Endothelial cell of umbilical vein (primary cell): ENCODE data around the gene CCDC74B. TPM values are rescaled to one million over a fixed set of nuclear protein-coding genes. Genes with fewer than 3 reads are reported as not detected.
"Not testable (repeated sequence)": the region's sequence is repeated elsewhere in the genome, so short reads cannot be mapped to it uniquely, and the experiment has no call there.

ENCODE experiments used
- BruUV-seq: library from RNA; stranded (reverse); fragments of 400-500 nt; replicated peaks from 2 replicates; lab custom pipeline; 2021; lab: Mats Ljungman, UMichigan
- CTCF ChIA-PET: fragments of 300-600, 350-600 bp; sonication (Branson Sonifier 250); formaldehyde crosslinking; loops from one replicate; lab custom pipeline; 2021; ENCODE audit warnings: antibody characterized with exemption, inconsistent platforms; lab: Charles Lee
- POLR2A ChIA-PET: fragments of 300-600, 350-600 bp; sonication (Branson Sonifier 250); formaldehyde crosslinking; loops from one replicate; lab custom pipeline; 2021; ENCODE audit warnings: antibody characterized with exemption, inconsistent platforms; lab: Charles Lee
- DNase-seq: peaks from one replicate; pipeline ENCODE4 v3.0.0-alpha.2; 2011; ENCODE audit warnings: low read depth, low spot score
- FAIRE-seq: peaks from 2 replicates; lab custom pipeline; 2011; peaks lifted over from hg19 to GRCh38; lab: Jason Lieb, UNC
- H2AFZ ChIP-seq: 2 replicates; pipeline ENCODE4 v1.6.0; 2012; ENCODE audit warnings: low read depth, low read length, control low read depth, inconsistent platforms
- H3K27ac ChIP-seq: 2 replicates; pipeline ENCODE4 v1.5.1; 2011; ENCODE audit warnings: low read depth, mild to moderate bottlenecking, control low read depth, low read length, moderate library complexity; ENCODE audit not compliant: insufficient read depth
- H3K27me3 ChIP-seq, 2 experiments: 2 replicates each; pipeline versions ENCODE4 v1.6.0 to v1.6.1; 2011; ENCODE audit warnings: low read length in 2 of 2, mixed read lengths in 1 of 2; ENCODE audit not compliant: control insufficient read depth in 2 of 2, insufficient read depth in 2 of 2
- H3K36me3 ChIP-seq, 2 experiments: 2 replicates in 1 of 2; 3 replicates in 1 of 2; pipeline ENCODE4 v1.5.1; 2011; ENCODE audit warnings: low read length in 2 of 2, mild to moderate bottlenecking in 1 of 2, moderate library complexity in 1 of 2; ENCODE audit not compliant: control insufficient read depth in 2 of 2, insufficient read depth in 2 of 2; ENCODE audit errors: extremely low read depth in 1 of 2
- H3K4me1 ChIP-seq: 3 replicates; pipeline ENCODE4 v1.5.1; 2011; ENCODE audit warnings: mild to moderate bottlenecking, low read length; ENCODE audit not compliant: control insufficient read depth, insufficient read depth; ENCODE audit errors: extremely low read depth
- H3K4me2 ChIP-seq: 2 replicates; pipeline ENCODE4 v1.6.1; 2011; ENCODE audit warnings: low read length, control low read depth, mixed read lengths; ENCODE audit not compliant: insufficient read depth
- H3K4me3 ChIP-seq, 3 experiments: fragments of 200-600 bp in 1 of 3; sonication (generic), shearing (Covaris generic) in 1 of 3; replicated peaks in 1 of 3; 2 replicates each; pipeline ENCODE4 v1.5.1; 2011 to 2016; ENCODE audit warnings: control low read depth in 3 of 3, low read length in 3 of 3, mild to moderate bottlenecking in 2 of 3, inconsistent platforms in 1 of 3, low read depth in 1 of 3, moderate library complexity in 1 of 3; ENCODE audit not compliant: insufficient read depth in 1 of 3
- H3K79me2 ChIP-seq: 2 replicates; pipeline ENCODE4 v1.6.0; 2012; ENCODE audit warnings: low read length, inconsistent platforms; ENCODE audit not compliant: control insufficient read depth, insufficient read depth
- H3K9ac ChIP-seq: replicated peaks from 2 replicates; pipeline ENCODE3; 2011; ENCODE audit warnings: low read length, control low read depth; ENCODE audit not compliant: insufficient read depth; ENCODE audit errors: extremely low read depth
- H3K9me1 ChIP-seq: replicated peaks from 3 replicates; pipeline ENCODE4 v1.6.0; 2011; ENCODE audit warnings: mild to moderate bottlenecking, low read length; ENCODE audit not compliant: control insufficient read depth, insufficient read depth; ENCODE audit errors: extremely low read depth
- H3K9me3 ChIP-seq: replicated peaks from 2 replicates; pipeline ENCODE4 v1.5.1; 2012; ENCODE audit warnings: low read length, inconsistent platforms; ENCODE audit not compliant: control insufficient read depth, insufficient read depth
- H4K20me1 ChIP-seq: replicated peaks from 2 replicates; pipeline ENCODE3; 2011; ENCODE audit warnings: mild to moderate bottlenecking, low read length; ENCODE audit not compliant: control insufficient read depth, insufficient read depth; ENCODE audit errors: extremely low read depth
- POLR2A ChIP-seq: IDR thresholded peaks from 2 replicates; pipeline ENCODE4 v1.6.1; 2012; ENCODE audit warnings: low read depth, mild to moderate bottlenecking, control low read depth, low read length
- POLR2AphosphoS5 ChIP-seq: IDR thresholded peaks from 2 replicates; pipeline ENCODE4 v1.6.1; 2012; ENCODE audit warnings: low read depth, mild to moderate bottlenecking, control low read depth, low read length, moderate library complexity; ENCODE audit not compliant: insufficient read depth
- dilution Hi-C: fragments of 300-500 bp; cut with MboI; formaldehyde crosslinking; loops from one replicate; pipeline ENCODE4 v1.15.0; 2019; ENCODE audit warnings: low sequenced_read_pairs; ENCODE audit not compliant: extremely low pct_ligation_motif_present
- intact Hi-C: fragments of 100-400 bp; cut with micrococcal nuclease; formaldehyde crosslinking; loops from one replicate; pipeline ENCODE4 v1.10.0; 2022
- polyA plus RNA-seq, 4 experiments: library from polyadenylated mRNA; depleted of rRNA in 3 of 4; stranded (reverse) in 3 of 4; unstranded in 1 of 4; fragments of >200 nt; gene quantifications; 2 replicates each; pipeline versions ENCODE4 v1.2.1 to v1.2.3, GENCODE V29; 2011 to 2012; ENCODE audit warnings: missing spikeins in 1 of 4
- total RNA-seq: library from RNA; stranded (reverse); gene quantifications from 2 replicates; pipeline ENCODE4 v1.2.3, GENCODE V29; 2021
- TF ChIP-seq, protein P1 (sequence below), 2 donors: IDR thresholded peaks; 1 replicate in 1 of 2; 2 replicates in 1 of 2; pipeline ENCODE4 v1.5.1; 2011; ENCODE audit warnings: low read length in 2 of 2, mild to moderate bottlenecking in 2 of 2, moderate library complexity in 2 of 2, control low read depth in 1 of 2, inconsistent platforms in 1 of 2, low read depth in 1 of 2; ENCODE audit not compliant: insufficient read depth in 1 of 2; ENCODE audit errors: extremely low read depth in 1 of 2

CCDC74B gene
- total and polyA plus RNA-seq, 2 donors (not counting 3 experiments of a cell fraction or from before 2014, with no cell fraction given) = 4.6 to 4.8 TPM

DNA sequence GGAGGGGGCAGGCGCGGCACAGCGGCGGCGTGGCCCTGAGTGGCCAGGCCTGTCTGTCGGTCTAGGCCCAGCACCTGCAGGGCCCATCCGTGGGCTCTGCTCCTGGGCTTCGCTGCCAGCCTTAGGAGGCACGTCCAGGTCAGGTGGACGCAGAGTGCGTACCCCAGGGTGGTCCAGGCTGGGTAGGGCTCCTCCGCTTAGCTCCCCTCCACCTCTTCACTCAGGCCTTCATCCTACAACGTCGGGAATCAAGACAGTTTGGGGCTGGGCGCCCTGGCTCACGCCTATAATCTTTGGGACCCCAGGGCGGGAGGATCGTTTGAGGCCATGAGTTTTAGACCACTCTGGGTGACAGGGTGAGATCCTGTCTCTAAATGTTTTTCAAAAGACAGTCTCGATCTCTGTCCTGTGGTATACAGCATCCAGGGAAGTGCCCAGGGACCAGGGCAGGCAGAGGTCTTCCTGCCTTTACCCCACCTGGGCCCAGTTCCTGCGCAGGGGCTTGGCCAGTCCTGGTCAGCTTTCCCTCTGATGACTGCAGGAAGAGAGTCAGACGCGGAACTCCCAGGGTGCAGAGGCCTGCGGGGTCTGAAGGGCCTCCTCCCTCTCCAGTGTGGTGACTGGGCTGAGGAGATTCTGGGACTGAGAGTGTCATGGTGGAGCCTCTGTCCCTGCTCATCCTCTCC is 38.1 kb upstream of the CCDC74B start:
- Histone ChIP-seq H3K4me1 (peaks cover 11% of the 10 kb centered on the region), H3K9ac (peak overlapping the region; percentile 74), H3K79me2 (peaks cover 64% of the 10 kb centered on the region), H3K27ac (peak overlapping the region; percentile 70), H2AFZ (peak overlapping the region; percentile 83), H3K4me2 (peak overlapping the region; percentile 80), H3K4me3 (peak overlapping the region; percentile 52 to 77 (median 53))
- H3K27me3 ChIP-seq, H3K9me1 ChIP-seq, dilution Hi-C loops, H3K9me3 ChIP-seq, BruUV-seq, H4K20me1 ChIP-seq, H3K36me3 ChIP-seq: not testable (repeated sequence)
- peak; percentile 36 for DNase-seq
- CTCF ChIA-PET = interaction anchor here (0.9 to 1.9 kb wide), 3 partner anchors 10 to 150 kb away, joined by 3 to 7 read pairs (median 4); no protein-coding TSS in a partner anchor
- FAIRE-seq = peak; percentile 89
- TF ChIP-seq POLR2A = peak; percentile 17
- intact Hi-C loops = loop anchor here (5.0 kb wide), 1 partner anchor 246 kb away; no protein-coding TSS in a partner anchor
- POLR2A ChIA-PET = interaction anchor here (1.0 kb wide), 1 partner anchor 159 kb away, joined by 4 read pairs; a partner anchor contains a TSS

DNA sequence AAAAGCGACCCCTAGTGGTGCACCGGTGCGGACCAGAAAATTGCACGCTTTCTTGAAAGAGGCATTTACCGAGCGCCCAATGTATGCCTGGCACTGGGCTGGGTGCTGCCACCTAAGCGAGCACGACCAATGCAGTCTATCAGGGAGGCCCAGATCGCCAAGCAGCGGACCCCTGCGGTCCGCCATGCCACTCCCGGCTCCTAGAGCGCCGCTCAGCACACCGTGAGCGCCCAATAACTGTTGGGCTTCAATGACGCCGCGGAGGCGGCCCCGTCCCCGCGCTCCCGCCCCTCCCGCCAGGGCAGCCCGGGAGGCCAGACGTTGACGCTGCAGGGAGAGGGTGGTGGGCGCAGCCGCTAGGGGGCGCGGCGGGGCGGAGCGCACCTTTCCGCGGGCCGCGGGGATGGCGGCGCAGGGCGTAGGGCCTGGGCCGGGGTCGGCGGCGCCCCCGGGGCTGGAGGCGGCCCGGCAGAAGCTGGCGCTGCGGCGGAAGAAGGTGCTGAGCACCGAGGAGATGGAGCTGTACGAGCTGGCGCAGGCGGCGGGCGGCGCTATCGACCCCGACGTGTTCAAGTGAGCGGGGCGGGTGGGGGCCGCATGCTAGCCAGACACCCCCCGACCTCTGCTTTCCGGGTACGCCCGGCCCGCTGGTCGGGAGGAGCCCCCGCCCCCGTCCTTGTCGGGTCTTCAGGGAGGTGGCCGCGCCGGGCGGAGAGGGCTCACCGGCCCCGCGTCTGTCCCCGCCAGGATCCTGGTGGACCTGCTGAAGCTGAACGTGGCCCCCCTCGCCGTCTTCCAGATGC is 37.2 kb upstream of the CCDC74B start, which contains the start of gene MZT2B:
Gene MZT2B, plus strand, starts transcription at position 383 of the 803 bp plus-strand sequence. Its CDS starts 21 bp downstream, at position 404.
- peak within 1 kb of the TSS; percentile 76 to 96 (median 88) for H3K4me3 ChIP-seq
- FAIRE-seq = peak; percentile 85
- H3K36me3 ChIP-seq, BruUV-seq, H3K9me3 ChIP-seq, dilution Hi-C loops, H4K20me1 ChIP-seq, H3K27me3 ChIP-seq, H3K9me1 ChIP-seq: not testable (repeated sequence)
- peak within 1 kb of the TSS; percentile 92 for H3K9ac ChIP-seq
- TF ChIP-seq, protein P1, sequence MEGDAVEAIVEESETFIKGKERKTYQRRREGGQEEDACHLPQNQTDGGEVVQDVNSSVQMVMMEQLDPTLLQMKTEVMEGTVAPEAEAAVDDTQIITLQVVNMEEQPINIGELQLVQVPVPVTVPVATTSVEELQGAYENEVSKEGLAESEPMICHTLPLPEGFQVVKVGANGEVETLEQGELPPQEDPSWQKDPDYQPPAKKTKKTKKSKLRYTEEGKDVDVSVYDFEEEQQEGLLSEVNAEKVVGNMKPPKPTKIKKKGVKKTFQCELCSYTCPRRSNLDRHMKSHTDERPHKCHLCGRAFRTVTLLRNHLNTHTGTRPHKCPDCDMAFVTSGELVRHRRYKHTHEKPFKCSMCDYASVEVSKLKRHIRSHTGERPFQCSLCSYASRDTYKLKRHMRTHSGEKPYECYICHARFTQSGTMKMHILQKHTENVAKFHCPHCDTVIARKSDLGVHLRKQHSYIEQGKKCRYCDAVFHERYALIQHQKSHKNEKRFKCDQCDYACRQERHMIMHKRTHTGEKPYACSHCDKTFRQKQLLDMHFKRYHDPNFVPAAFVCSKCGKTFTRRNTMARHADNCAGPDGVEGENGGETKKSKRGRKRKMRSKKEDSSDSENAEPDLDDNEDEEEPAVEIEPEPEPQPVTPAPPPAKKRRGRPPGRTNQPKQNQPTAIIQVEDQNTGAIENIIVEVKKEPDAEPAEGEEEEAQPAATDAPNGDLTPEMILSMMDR (IDR thresholded peaks at IDR 0.05; ENCODE audit: extremely low read depth in 1 of 2, insufficient read depth in 1 of 2, low read depth in 1 of 2, low read length in 2 of 2) = peak; percentile 76 to 81
- TF ChIP-seq POLR2A = peak; percentile 62
- TF ChIP-seq POLR2AphosphoS5 = peak; percentile 42
- peak within 1 kb of the TSS; percentile 82 for H3K4me2 ChIP-seq
- H3K27ac ChIP-seq = peak within 1 kb of the TSS; percentile 78
- intact Hi-C loops = loop anchor here (1.0 to 5.0 kb wide), 4 partner anchors 150 to 245 kb away; partner anchors contain the start of gene IMP4
- POLR2A ChIA-PET = interaction anchor here (0.9 to 1.0 kb wide), 3 partner anchors 160 to 246 kb away, joined by 3 to 4 read pairs (median 4); a partner anchor contains a TSS
- H2AFZ ChIP-seq = peak within 1 kb of the TSS; percentile 83
- CTCF ChIA-PET = interaction anchor here (0.6 to 1.9 kb wide), 14 partner anchors 11 to 546 kb away, joined by 3 to 14 read pairs (median 4); partner anchors contain the start of gene IMP4
- peak; percentile 83 for DNase-seq
- H3K4me1 ChIP-seq = peaks cover 11% of the 10 kb centered on the region
- peaks cover 73% of the 10 kb centered on the region for H3K79me2 ChIP-seq
